ENCODE results near the gene MEOX1.

MEOX1 gene

DNA sequence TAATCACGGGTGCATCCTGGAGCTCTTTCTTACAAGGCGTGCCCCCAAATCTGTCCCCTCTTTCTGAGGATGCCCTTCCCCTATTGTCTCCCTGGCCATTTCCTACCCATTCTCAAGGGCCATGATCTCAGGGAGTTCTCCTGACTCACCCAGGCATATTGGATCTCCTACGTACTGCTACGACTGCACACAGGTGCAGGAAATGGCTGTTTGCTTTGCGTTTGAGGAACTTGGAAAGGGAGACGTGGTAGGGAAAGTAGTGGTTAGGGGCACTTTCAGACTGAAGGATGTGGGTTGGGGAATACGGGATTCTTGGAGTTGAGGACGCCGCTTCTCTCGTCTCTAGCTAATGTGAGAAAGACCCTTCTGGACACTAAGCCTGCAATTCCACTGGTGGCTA lies 18.7 kb upstream of the MEOX1 start:
- DNase-seq (ENCODE audit: extremely low read depth in 1 of 2, low read depth in 1 of 2) = no peak

DNA sequence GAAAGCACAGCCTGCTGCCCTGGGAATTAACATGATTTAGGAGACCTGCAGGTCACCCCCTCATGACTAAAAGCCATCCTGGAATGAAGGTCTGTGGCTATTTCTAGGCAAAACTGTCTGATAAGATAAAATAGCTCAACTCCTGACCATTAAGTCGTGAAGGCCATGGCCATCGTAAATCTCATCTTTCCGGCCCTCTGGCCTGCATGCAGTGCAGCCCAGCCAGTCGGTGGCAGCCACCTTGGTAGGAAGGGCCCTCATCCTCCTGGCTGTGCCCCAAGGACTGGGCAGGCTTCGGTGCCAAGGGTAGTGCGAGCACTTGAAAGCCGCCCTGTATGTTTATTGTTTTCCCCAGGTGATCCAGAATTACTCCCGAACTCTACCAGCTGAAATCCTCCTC lies 18.2 kb upstream of the MEOX1 start:
- no peak for DNase-seq (ENCODE audit: extremely low read depth in 1 of 2, low read depth in 1 of 2)

DNA sequence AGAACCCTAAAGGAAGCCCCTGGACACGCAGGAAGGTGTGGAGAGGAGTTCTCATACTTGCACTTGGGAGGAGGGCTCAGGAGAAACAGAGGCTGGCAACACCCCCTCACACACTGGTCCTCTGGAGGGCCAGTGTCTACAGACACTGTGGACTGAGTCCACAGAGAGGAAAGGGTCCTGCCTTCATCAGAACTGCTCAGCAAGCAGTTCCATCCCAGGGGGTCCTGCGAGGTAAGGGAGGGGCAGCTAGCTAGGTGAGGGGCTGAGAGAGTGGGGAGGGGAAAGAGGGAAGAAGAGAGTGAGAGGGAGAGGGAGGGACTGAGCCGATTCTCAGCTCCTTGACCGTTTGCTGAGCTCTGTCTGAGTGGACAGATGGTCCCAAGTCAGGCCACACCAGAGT lies 17.7 kb upstream of the MEOX1 start:
- DNase-seq (ENCODE audit: extremely low read depth in 1 of 2, low read depth in 1 of 2) = no peak

DNA sequence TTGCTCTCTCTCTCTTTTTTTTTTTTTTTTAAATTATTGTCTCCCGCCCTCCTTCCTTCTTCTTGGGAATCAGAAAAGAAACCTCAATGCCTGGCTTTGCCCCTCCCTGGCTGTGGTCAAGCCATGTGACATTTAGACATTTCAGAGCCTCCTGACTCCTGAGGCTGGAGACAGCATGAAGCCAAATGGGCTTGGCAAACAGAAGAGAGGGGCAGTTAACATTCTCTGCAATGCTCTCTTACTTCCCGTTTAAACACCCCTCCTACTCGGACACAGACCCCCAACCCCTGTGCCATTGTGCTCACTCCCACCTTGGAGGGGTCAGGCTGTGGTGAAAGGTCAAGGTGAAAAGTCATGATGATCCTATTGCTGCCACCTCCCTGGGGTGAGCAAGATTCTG lies 14.7 kb upstream of the MEOX1 start:
- no peak for DNase-seq (ENCODE audit: extremely low read depth in 1 of 2, low read depth in 1 of 2)

DNA sequence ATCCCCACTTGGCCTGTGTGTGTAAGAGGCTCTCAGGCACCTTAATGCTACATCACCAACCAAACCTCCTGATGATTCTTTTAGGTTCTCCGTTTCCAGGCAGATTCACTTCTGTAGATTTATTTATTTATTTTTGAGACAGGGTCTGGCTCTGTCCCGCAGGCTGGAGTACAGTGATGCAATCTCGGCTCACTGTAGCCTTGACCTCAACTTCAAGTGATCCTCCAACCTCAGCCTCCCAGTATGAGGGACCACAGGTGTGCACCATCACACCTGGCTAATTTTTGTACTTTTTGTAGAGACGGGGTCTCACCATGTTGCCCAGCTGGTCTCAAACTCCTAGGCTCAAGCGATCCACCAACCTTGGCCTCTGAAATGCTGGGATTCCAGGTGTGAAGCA lies 12.7 kb upstream of the MEOX1 start:
- DNase-seq (ENCODE audit: extremely low read depth in 1 of 2, low read depth in 1 of 2) = no peak

DNA sequence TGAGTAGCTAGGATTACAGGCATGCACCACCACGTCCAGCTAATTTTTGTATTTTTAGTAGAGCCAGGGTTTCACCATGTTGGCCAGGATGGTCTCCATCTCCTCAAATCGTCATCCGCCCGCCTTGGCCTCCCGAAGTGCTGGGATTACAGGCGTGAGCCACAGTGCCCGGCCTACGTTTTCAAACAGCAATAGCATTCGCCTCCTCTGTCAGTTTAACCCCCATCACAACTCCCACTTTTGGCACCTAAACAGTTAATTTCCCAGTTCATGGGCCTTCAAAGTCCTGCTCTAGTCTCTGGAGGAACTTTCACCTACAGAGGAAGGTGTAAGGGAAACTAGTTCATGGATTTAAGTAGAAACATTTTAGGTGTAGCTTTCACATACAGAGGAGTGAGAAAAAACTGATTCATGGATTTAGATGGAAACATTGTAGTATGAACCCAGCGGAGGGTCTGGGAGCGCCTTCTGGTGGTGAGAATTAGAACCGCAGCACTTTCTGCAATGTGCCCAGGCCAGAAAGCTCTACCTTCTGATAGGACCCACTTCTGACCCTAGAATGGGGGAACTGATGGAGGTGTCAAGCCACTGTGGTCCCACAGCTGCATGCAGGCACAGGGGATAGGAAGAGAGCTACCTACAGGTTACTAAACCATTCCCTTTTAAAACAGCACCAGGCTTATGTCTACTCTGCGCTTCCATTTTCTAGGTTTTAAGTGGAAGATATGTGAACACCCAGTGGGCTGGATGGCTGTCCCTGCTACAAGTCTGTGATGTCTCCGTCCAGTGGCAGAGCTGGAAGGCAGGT lies 12.0 kb upstream of the MEOX1 start:
- DNase-seq (ENCODE audit: extremely low read depth in 1 of 2, low read depth in 1 of 2) = peak; percentile 21 to 60

DNA sequence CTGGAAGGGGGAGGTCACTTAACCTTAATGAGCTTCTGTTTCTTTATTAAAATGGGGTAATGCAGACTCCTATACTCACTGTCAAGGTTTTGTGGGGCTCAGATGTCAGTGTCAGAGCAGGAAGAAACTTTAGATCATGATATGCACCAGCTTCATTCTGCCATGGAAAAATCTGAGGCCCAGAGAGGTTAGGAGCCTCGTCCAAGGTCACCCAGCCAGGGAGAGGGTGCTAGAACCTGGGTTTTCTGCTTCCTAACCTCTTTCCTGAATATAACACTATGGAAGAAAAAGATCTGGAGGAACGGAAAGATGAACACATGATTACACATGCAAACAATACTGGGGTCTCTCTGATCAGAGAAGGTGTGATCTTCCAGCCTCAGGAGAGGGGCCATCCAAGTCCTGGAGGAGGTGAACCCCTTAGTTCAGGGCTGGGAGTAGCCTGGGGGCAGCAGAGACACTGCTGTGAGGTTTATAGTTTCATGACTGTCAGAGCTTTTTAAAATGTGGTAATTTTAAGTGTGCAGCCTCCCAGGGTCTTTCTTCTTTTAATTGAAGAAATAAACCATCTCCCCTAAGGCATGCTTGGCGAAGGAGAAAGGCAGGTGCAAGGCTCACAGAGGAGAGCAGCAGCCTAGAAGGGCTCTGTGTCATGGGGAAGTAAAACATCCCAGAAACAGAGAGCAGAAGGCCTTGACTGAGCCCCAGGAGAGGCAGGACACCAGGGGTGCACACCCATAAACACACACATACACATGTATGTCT lies 10.2 kb upstream of the MEOX1 start:
- DNase-seq (ENCODE audit: extremely low read depth in 1 of 2, low read depth in 1 of 2) = no peak

DNA sequence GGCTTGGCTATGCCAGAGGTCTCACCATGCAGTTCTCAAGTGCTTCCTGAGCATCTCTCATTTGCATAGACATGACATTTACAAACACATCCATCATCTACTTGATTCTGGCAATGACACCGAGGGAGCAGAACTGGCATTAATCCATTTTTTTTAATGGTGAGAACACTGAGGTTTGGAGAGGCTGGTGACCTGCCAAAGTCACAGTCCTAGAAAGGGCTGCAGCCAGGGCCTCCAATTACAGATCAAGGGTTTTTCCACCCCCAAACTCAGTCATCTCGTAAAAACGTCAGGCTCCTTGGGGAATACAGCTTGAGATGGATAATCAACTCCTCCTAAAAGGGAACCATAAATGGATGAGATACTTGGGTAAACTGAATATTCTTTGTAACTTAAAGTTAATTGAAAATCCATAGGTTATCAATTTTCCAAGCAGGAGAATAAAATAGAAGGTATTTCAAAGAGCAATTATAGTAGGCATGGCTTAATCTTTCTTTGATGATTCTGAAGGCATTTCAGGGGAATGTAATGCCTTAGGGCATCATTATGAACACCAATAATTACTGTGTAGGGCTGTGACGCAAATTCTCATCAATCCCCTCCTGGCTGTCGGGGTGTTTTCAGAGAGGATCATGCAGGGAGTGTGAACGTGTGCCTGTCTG lies 9.4 kb upstream of the MEOX1 start:
- no peak for DNase-seq (ENCODE audit: extremely low read depth in 1 of 2, low read depth in 1 of 2)

DNA sequence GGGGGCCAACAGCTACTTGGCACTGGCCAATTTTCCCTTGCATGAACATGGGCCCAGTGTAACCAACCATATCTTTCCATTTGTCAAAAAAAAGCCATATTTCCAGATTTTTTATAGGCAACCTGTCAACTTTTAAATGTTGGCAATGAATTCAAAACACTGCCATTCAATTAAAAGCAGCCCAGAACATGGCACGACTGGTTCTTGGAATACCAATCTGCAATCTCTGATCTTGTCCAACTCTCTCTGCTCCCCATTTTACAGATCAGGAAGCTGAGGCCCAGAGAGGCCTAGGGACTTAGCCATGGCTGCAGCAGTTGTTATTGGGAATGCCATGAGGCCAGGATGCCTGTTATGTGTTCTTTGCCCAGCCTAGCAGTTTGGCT lies 8.9 kb upstream of the MEOX1 start:
- no peak for DNase-seq (ENCODE audit: extremely low read depth in 1 of 2, low read depth in 1 of 2)

DNA sequence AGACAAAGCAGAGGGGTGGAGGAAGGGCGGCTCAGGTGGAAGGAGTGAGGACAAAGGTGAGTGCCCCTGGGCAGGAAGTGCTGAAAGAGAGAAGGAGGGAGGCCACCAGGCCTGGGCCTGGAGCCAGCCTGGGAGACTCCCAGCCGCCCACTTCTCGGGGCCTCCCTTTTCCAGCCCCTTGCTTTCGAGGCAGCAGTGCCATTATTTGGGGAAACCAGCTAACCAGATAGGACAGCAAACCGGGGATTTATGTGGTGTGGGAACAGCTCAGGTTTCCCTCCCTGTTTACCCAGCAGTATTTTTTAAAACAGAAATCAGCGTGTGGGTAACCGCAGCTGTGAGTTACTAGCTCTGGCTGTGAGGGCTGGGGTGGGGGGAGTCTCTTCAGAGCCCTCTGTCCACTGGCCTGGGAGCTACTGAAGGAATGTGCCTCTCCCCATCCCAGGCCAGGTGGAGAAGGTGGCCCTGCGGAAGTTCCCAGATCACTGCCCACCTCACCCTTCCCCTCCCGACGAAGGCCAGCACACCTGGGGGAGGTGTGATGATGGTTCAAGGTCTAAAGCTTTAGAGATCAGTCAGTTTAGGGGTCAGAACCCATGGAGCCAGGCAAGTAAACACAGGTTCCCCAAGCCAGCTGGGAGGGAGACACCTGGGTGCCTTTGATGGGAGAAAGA lies 8.4 kb upstream of the MEOX1 start:
- DNase-seq (ENCODE audit: extremely low read depth in 1 of 2, low read depth in 1 of 2) = no peak

DNA sequence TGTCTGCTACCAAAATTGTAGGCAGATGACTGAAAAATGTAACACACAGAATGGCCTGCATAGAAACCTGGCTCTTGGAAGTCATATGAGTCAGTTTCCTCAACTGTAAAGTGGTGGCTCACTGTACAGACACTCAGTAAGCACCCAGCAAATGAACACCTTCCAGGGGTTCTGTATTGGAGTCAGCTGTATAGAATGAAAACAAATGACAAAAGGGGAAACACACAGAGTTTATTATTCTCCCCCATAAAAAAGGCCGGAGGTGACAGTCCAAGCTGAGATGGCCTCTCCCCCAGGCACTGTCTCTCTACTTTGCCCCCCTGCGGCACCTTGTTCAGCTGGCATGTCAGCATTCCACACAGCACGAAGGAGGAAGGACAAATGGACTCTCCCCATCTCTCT lies 6.2 kb upstream of the MEOX1 start:
- DNase-seq (ENCODE audit: extremely low read depth in 1 of 2, low read depth in 1 of 2) = no peak

DNA sequence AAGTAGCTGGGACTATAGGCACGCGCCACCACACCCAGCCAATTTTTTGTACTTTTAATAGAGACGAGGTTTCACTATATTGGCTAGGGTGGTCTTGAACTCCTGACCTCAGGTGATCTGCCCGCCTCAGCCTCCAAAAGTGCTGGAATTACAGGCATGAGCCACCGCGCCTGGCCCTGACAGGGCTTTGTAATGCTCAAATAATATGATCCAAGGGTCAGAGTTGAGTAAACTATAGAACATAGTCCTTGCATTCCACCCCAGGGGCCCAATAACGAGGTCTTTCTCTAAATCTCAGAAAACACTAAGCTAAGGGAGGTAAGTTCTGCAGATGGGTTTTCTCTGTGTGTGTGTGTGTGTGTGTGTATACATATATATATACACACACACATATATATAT lies 5.8 kb upstream of the MEOX1 start:
- no peak for DNase-seq (ENCODE audit: extremely low read depth in 1 of 2, low read depth in 1 of 2)

DNA sequence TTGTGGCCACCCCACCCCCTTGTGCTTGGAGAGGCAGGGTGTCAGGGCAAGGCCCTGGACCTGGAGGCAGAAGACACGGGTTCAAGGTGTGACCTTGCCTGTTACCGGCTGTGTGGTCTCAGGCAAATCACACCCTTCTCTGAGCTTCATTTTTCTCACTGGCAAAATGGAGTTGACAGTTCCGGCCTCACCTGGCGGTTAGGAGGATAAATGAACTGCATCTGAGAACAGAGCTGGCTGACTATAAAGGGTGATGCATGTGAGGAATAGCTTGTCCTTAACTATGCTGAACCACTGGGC lies 4.2 kb upstream of the MEOX1 start:
- DNase-seq (ENCODE audit: extremely low read depth in 1 of 2, low read depth in 1 of 2) = no peak

DNA sequence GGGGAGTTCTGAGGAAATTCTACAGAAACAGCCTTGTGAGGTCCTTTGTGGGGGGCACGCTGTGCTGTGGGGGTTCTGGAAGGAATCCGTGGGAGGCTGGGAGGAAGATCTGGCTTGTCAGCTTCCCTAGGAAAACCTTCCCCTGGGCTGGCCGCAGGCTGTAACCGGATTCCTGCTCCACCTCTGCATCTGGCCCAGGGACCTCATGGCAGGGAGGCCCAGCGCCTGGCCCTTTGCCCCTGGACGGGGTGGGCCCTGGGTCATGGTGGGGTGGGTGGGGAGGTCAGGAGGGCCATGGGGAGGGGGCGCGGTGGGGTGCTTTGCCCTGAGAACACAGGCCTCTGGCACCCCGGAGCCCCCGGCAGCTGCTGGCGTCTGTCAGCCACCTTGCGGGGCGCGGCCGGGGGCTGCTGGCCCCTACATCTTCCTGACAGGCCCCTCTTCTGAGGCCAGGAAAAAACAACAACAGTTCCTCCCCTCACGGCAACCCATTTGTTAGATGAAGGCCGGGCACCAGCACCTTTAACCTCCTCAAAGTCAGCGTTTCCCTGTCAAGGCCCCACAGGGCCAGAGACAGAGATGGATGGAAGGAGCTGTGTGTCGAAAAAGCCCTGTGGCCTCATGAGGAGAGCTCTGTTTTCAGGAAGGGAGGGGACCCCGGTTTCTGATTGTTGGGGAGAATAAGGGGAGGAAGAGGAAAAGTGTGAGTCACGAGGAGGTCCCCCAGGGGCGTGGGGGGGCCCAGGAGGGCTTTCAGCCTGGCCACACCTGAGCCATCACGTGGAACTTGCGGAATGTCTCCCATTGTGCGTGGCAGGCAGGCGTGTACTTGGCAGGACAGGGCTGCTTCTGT lies 3.6 kb upstream of the MEOX1 start:
- DNase-seq (ENCODE audit: extremely low read depth in 1 of 2, low read depth in 1 of 2) = no peak

DNA sequence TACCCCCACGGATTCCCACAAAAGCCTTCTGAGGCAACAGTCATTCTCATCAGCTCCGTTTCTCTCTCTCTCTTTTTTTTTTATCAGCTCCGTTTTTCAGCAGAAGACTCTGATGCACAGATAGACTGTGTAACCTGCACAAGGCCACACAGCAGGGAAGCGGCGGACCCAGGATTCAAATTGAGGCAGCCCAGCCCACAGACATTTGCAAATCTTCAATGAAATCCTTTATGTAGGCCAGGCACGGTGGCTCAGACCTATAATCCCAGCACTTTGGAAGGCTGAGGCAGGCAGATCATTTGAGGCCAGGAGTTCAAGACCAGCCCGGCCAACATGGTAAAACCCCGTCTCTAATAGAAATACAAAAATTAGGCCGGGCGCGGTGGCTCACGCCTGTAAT lies 2.4 kb upstream of the MEOX1 start:
- DNase-seq (ENCODE audit: extremely low read depth in 1 of 2, low read depth in 1 of 2) = no peak

DNA sequence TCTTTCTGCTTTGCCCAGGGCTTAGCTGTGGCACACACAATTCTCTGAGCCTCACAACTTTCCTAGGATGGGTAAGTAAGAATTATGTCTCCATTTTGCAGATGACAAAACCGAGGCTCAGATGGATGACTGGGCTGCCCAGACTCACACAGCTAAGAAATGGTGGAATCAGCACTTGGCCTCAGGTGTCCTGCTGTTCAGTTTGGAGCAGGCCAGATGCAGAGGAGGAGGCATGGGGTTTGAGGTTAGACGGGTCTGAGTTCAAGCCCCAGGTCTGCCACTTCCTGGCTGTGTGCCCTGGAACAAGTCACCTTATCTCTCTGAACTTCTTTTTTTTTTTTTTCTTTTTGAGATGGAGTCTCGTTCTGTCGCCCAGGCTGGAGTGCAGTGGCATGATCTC lies 1.7 kb upstream of the MEOX1 start:
- no peak for DNase-seq (ENCODE audit: extremely low read depth in 1 of 2, low read depth in 1 of 2)

DNA sequence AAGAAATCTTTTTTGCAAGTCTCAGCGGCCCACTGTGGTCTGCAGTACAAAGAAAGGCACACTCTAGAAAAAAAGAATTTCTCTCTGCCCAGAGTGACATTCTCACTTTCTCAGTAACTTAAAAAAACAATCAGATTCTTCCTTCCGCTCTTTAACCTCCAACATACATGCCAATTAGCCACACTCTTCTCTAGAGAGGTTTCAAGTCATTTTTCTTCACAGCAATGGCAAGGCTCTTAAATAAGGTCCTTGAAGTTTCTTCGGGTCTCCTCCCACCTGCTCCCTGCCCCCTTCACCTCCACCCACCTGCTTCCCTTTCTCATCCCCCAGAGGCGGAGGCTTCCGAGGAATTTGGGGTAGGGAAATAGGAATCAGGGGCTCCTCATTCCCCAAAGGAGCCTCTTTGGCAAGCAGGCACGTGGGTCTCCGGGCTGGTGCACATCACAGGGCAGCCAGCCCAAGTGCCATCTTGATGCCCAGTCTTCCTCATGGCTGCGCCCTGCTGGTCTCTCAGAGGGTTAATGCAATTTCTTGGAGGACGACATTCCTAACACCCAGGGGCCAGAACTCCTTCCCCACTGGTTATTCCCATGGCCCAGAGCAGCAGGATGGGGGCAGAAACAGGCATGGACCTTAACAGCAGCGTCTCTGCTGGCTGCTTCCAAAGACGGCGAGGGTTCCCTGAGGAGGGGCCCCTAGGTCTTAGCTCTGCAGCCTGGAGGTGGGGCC lies 855 bp upstream of the MEOX1 start:
- no peak for DNase-seq (ENCODE audit: extremely low read depth in 1 of 2, low read depth in 1 of 2)

DNA sequence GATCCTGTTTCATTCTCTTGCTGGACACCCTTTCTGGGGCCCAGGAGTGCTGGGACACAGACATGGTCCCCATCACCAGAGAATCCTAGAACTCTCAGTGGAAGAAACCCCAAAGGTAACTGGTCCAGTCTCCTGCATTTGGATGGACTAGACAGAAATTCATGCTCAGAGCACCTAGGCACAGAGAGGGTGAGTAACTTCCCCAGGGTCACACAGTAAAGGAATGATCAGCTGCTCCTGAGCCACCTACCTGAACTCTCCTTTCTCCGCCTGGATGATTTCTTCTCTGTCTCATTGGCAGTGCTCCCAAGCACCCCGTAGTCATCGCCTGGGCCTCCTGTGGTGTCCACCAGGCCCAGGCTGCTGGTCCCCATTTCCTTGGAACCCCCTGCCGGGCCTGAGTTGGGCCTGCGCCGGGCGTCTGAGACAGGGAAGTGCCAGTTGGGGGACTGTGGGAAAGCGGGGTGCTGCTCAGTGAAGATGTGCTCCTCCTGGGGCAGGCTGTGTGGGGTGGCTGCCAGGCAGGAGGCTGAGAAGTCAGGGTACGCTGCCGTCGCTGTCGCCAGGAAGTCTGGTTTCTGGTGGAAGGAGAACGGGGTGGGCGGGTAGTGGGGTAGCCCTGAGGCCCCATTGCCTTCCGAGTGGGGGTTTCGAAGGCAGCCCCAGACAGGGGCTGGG lies 767 bp downstream of the MEOX1 start:
- DNase-seq (ENCODE audit: extremely low read depth in 1 of 2, low read depth in 1 of 2) = no peak

DNA sequence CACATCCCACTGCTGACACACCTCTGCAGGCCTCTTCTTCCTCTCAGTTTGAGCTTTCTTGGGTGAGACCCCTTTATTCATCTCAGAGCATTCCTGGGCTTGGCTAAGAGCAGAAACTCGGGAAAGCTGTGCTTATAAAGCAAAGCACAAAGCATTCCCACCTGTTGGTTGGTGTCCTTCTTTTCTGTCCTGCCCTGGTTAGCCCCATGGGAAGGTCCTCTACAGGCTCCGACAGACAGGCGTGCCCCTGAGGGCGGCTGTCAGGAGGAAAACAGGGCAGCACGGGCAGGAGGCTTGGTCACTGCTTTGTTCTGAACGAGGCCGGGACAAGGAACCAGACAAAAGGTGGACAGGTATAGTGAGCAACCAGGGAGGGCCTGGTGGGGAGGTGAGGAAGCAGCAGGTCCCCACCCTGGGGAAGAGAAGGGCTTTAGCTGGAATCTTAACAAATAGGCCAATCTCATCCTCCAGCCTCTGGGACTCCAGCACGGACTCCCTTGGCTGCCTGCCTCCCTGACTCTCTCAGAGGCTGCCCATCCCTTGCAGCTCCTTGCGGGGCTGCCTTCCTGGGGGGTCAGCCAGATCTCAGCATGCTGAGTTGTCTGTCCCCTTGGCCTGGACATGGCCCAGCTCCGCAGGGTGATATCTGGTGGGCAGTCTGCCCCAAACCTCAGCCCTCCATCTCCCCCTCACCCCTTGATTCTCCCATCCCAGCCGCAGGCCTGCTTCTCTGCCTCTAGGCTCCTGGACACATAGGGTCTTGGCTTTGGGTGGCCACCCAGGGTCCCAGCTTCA lies 1.7 kb downstream of the MEOX1 start:
- DNase-seq (ENCODE audit: extremely low read depth in 1 of 2, low read depth in 1 of 2) = no peak
